ENCODE measurements around the gene AKT3.

- TF ChIP-seq ZBTB7A (IDR thresholded peaks at IDR 0.05; ENCODE audit: low read depth) (no peak), TEAD4 (IDR thresholded peaks at IDR 0.05) (no peak), RAD21 (IDR thresholded peaks at IDR 0.05; ENCODE audit: low read depth) (no peak), MAX (IDR thresholded peaks at IDR 0.05) (no peak), FOXM1 (IDR thresholded peaks at IDR 0.05; ENCODE audit: borderline replicate concordance, low read depth) (no peak), CREB1 (IDR thresholded peaks at IDR 0.05; ENCODE audit: low read depth) (no peak), USF1 (IDR thresholded peaks at IDR 0.05) (no peak), REST (IDR thresholded peaks at IDR 0.05; ENCODE audit: low read depth) (no peak), EGR1 (IDR thresholded peaks at IDR 0.05) (no peak), EP300 (IDR thresholded peaks at IDR 0.05; ENCODE audit: borderline replicate concordance) (no peak)
Measured at GRCh38 chr1:243763806-243764205, 86.2 kb downstream of the AKT3 start.
